H9 (cell line): Measurements from ENCODE around the gene TBL1X. TPM values are rescaled to one million over a fixed set of nuclear protein-coding genes. Genes with fewer than 3 reads are reported as not detected.

ENCODE experiments used
- DNase-seq: peaks from one replicate; pipeline ENCODE4 v3.0.0-alpha.2; 2017
- H2AFZ ChIP-seq: one replicate; pipeline ENCODE4 v1.6.1; 2013; ENCODE audit warnings: mild to moderate bottlenecking, low read length, control low read depth, moderate library complexity
- H2AK5ac ChIP-seq: 2 replicates; pipeline ENCODE4 v1.6.1; 2013; ENCODE audit warnings: low read length, control low read depth, mixed read lengths; ENCODE audit not compliant: insufficient read length
- H2BK120ac ChIP-seq: one replicate; pipeline ENCODE4 v1.6.1; 2013; ENCODE audit warnings: low read depth, mild to moderate bottlenecking, low read length, control low read depth, inconsistent platforms; ENCODE audit not compliant: poor library complexity, severe bottlenecking
- H2BK12ac ChIP-seq: 2 replicates; pipeline ENCODE4 v1.6.1; 2013; ENCODE audit warnings: low read length, control low read depth, mixed read lengths, low read depth; ENCODE audit not compliant: insufficient read length
- H2BK15ac ChIP-seq: 2 replicates; pipeline ENCODE4 v1.6.1; 2013; ENCODE audit warnings: low read depth, low read length, control low read depth
- H2BK20ac ChIP-seq: one replicate; pipeline ENCODE4 v1.6.1; 2013; ENCODE audit warnings: low read depth, mild to moderate bottlenecking, low read length, control low read depth, inconsistent platforms; ENCODE audit not compliant: poor library complexity, severe bottlenecking
- H2BK5ac ChIP-seq: 2 replicates; pipeline ENCODE4 v1.6.1; 2013; ENCODE audit warnings: low read length, control low read depth, mixed read lengths; ENCODE audit not compliant: insufficient read length
- H3K14ac ChIP-seq: 2 replicates; pipeline ENCODE4 v1.6.1; 2013; ENCODE audit warnings: low read length, control low read depth; ENCODE audit not compliant: insufficient read depth
- H3K18ac ChIP-seq: 2 replicates; pipeline ENCODE4 v1.6.1; 2013; ENCODE audit warnings: low read depth, mild to moderate bottlenecking, mixed read lengths, low read length, control low read depth; ENCODE audit not compliant: insufficient read length
- H3K23ac ChIP-seq: 2 replicates; pipeline ENCODE4 v1.6.1; 2013; ENCODE audit warnings: low read length, control low read depth, mixed read lengths, low read depth; ENCODE audit not compliant: insufficient read length
- H3K23me2 ChIP-seq: 2 replicates; pipeline ENCODE4 v1.6.1; 2013; ENCODE audit warnings: low read depth, mild to moderate bottlenecking, mixed read lengths, low read length, control low read depth; ENCODE audit not compliant: insufficient read length, poor library complexity, severe bottlenecking
- H3K27ac ChIP-seq: 2 replicates; pipeline ENCODE4 v1.5.1; 2013; ENCODE audit warnings: low read length, control low read depth, mixed read lengths, low read depth; ENCODE audit not compliant: insufficient read length
- H3K27me3 ChIP-seq: 2 replicates; pipeline ENCODE4 v1.6.1; 2013; ENCODE audit warnings: low read length, control low read depth, inconsistent platforms; ENCODE audit not compliant: insufficient read depth
- H3K4ac ChIP-seq: 2 replicates; pipeline ENCODE4 v1.6.1; 2013; ENCODE audit warnings: low read depth, mild to moderate bottlenecking, control low read depth, inconsistent platforms, low read length, moderate library complexity
- H3K4me1 ChIP-seq: 2 replicates; pipeline ENCODE4 v1.6.1; 2013; ENCODE audit warnings: low read length, control low read depth, inconsistent platforms; ENCODE audit not compliant: insufficient read depth
- H3K4me2 ChIP-seq: 2 replicates; pipeline ENCODE4 v1.6.1; 2013; ENCODE audit warnings: low read length, control low read depth, mixed read lengths; ENCODE audit not compliant: insufficient read length, insufficient read depth
- H3K56ac ChIP-seq: 2 replicates; pipeline ENCODE4 v1.6.1; 2013; ENCODE audit warnings: low read depth, mild to moderate bottlenecking, mixed read lengths, low read length, control low read depth; ENCODE audit not compliant: insufficient read length
- H3K79me1 ChIP-seq: 2 replicates; pipeline ENCODE4 v1.6.1; 2013; ENCODE audit warnings: low read depth, mild to moderate bottlenecking, moderate library complexity, low read length, control low read depth, inconsistent platforms; ENCODE audit not compliant: insufficient read depth, poor library complexity, severe bottlenecking
- H3K79me2 ChIP-seq: 2 replicates; pipeline ENCODE4 v1.6.1; 2013; ENCODE audit warnings: low read length, control low read depth, inconsistent platforms; ENCODE audit not compliant: insufficient read depth
- H3K9ac ChIP-seq: 2 replicates; pipeline ENCODE4 v1.6.1; 2013; ENCODE audit warnings: low read length, control low read depth, mixed read lengths; ENCODE audit not compliant: insufficient read length; ENCODE audit errors: extremely low read depth
- H3K9me3 ChIP-seq: one replicate; pipeline ENCODE4 v1.6.1; 2013; ENCODE audit warnings: low read depth, low read length, inconsistent platforms; ENCODE audit not compliant: control insufficient read depth
- H3T11ph ChIP-seq: one replicate; pipeline ENCODE4 v1.6.1; 2013; ENCODE audit warnings: mild to moderate bottlenecking, low read length, control low read depth, inconsistent platforms
- H4K20me1 ChIP-seq: one replicate; pipeline ENCODE4 v1.6.1; 2013; ENCODE audit not compliant: control insufficient read depth, insufficient read length, insufficient read depth
- H4K5ac ChIP-seq: 2 replicates; pipeline ENCODE4 v1.6.1; 2013; ENCODE audit warnings: low read depth, mild to moderate bottlenecking, mixed read lengths, low read length, control low read depth; ENCODE audit not compliant: insufficient read length
- H4K8ac ChIP-seq: replicated peaks from 2 replicates; pipeline ENCODE4 v1.6.1; 2013; ENCODE audit warnings: low read length, control low read depth, mixed read lengths, low read depth; ENCODE audit not compliant: insufficient read length
- H4K91ac ChIP-seq: 2 replicates; pipeline ENCODE4 v1.6.1; 2013; ENCODE audit warnings: low read depth, mild to moderate bottlenecking, moderate library complexity, mixed read lengths, low read length, control low read depth; ENCODE audit not compliant: insufficient read length
- H3K27ac Mint-ChIP-seq, 3 experiments: 2 replicates in 2 of 3; 3 replicates in 1 of 3; pipeline ENCODE4 v1.8.0; 2020 to 2021; ENCODE audit warnings: mixed read lengths in 3 of 3, mild to moderate bottlenecking in 1 of 3, moderate library complexity in 1 of 3
- H3K27me3 Mint-ChIP-seq: 2 replicates; pipeline ENCODE4 v1.8.0; 2021; ENCODE audit warnings: low read depth, mild to moderate bottlenecking, moderate library complexity, mixed read lengths
- H3K36me3 Mint-ChIP-seq, 3 experiments: 2 replicates in 2 of 3; 3 replicates in 1 of 3; pipeline ENCODE4 v1.8.0; 2020 to 2021; ENCODE audit warnings: low read depth in 3 of 3, mixed read lengths in 3 of 3; ENCODE audit not compliant: insufficient read depth in 1 of 3
- H3K4me1 Mint-ChIP-seq, 2 experiments: 2 replicates each; pipeline ENCODE4 v1.8.0; 2020; ENCODE audit warnings: mixed read lengths in 2 of 2
- H3K4me3 Mint-ChIP-seq, 2 experiments: 2 replicates in 1 of 2; 3 replicates in 1 of 2; pipeline ENCODE4 v1.8.0; 2020 to 2021; ENCODE audit warnings: mild to moderate bottlenecking in 2 of 2, mixed read lengths in 2 of 2, moderate library complexity in 1 of 2
- H3K9me3 Mint-ChIP-seq, 2 experiments: 2 replicates in 1 of 2; 3 replicates in 1 of 2; pipeline ENCODE4 v1.8.0; 2020; ENCODE audit warnings: mild to moderate bottlenecking in 2 of 2, mixed read lengths in 2 of 2, moderate library complexity in 1 of 2
- CTCF ChIP-seq: fragments of 200-600 bp; sonication (generic); conservative IDR thresholded peaks from 3 replicates; pipeline ENCODE4 v1.8.0; 2021; ENCODE audit warnings: antibody characterized with exemption, mild to moderate bottlenecking
- WGBS: extraction: QIAGEN DNeasy Blood & Tissue Kit; methylation state at CpG from one replicate; pipeline ENCODE4 v1.1.7; 2013; ENCODE audit warnings: missing lambda C conversion rate, low lambda C conversion rate, mixed read lengths; ENCODE audit not compliant: insufficient read length; ENCODE audit errors: extremely low coverage; 5-methylcytosine and 5-hydroxymethylcytosine counted together
- total RNA-seq: library from RNA; stranded (reverse); gene quantifications from 2 replicates; pipeline ENCODE4 v1.2.1, GENCODE V29; 2021

The TBL1X gene
- total RNA-seq, 1 experiment from 2014 or later, result 24.1 TPM

GRCh38 chrX:9788911-9789310 lies 324.1 kb downstream of the TBL1X start:
- no peak overlapping the region for H2BK5ac ChIP-seq
- H2BK20ac ChIP-seq, result no peak overlapping the region
- H3T11ph ChIP-seq, result no peak overlapping the region
- peaks cover 36% of the 10 kb centered on the region for H3K4me1 ChIP-seq
- peaks cover 3% of the 10 kb centered on the region for H4K20me1 ChIP-seq
- TF ChIP-seq CTCF, result no peak
- peak overlapping the region; percentile 41 for H2AK5ac ChIP-seq
- peak overlapping the region; percentile 93 for H3K27ac ChIP-seq
- DNase-seq, result no peak
- Mint-ChIP-seq H3K36me3 (peaks cover 11 to 16% (median 14%) of the 10 kb centered on the region in 3 experiments; a peak in 5 of 7 replicates), H3K9me3 (peaks cover 23 to 50% of the 10 kb centered on the region in 2 experiments), H3K4me3 (peak overlapping the region; percentile 84 to 97), H3K27ac (peak overlapping the region in 2 of 3 experiments; percentile 65 to 94; a peak in 6 of 7 replicates), H3K4me1 (peaks cover 40 to 56% of the 10 kb centered on the region in 2 experiments), H3K27me3 (peaks cover 6% of the 10 kb centered on the region)
- no peak overlapping the region for H3K56ac ChIP-seq
- no peak overlapping the region for H4K91ac ChIP-seq
- no peaks in the 10 kb centered on the region; the same call in 1 of the 2 replicates for H3K27me3 ChIP-seq
- H2BK120ac ChIP-seq, result no peak overlapping the region
- WGBS, result no CpG with 5 or more reads among the region's 2 CpGs
- H3K23ac ChIP-seq, result no peak overlapping the region
- H3K79me2 ChIP-seq, result peaks cover 24% of the 10 kb centered on the region; the same call in 1 of the 2 replicates
- H3K14ac ChIP-seq, result 0 out of 2 replicates have a peak overlapping the region, but pooled peaks have one; percentile 62
- peak overlapping the region; percentile 42 for H2BK12ac ChIP-seq
- peaks cover 27% of the 10 kb centered on the region for H3K23me2 ChIP-seq
- H2AFZ ChIP-seq, result no peak overlapping the region
- peak overlapping the region; percentile 99 for H3K4me2 ChIP-seq
- H3K4ac ChIP-seq, result no peak overlapping the region
- H3K9ac ChIP-seq, result peak overlapping the region; percentile 13
- no peak overlapping the region for H4K8ac ChIP-seq
- H3K9me3 ChIP-seq, result no peaks in the 10 kb centered on the region
- H3K79me1 ChIP-seq, result peaks cover 7% of the 10 kb centered on the region
- no peak overlapping the region for H3K18ac ChIP-seq
- H2BK15ac ChIP-seq, result no peak overlapping the region
- H4K5ac ChIP-seq, result no peak overlapping the region
